ENCODE data around the gene TSPAN19.
"Not testable (repeated sequence)": the region's sequence is repeated elsewhere in the genome, so short reads cannot be mapped to it uniquely, and the experiment has no call there.

The TSPAN19 gene

GRCh38 chr12:85036234-85036707 lies at the start of gene TSPAN19, which contains the start of gene LRRIQ1:
Gene TSPAN19 (minus strand): TSS chr12:85036277. CDS start chr12:85029946, 6,331 bp downstream.
Gene LRRIQ1 (plus strand): TSS chr12:85036351. CDS start chr12:85038177, 1,826 bp downstream.
- no peak for DNase-seq

GRCh38 chr12:85085066-85085465 lies 49.0 kb upstream of the TSPAN19 start:
- DNase-seq = no peak

- DNase-seq = no peak
Measured at GRCh38 chr12:85076688-85077430, 40.8 kb upstream of the TSPAN19 start.

- no peak for DNase-seq
Measured at GRCh38 chr12:85072826-85073225, 36.7 kb upstream of the TSPAN19 start.

GRCh38 chr12:85065837-85066482 lies 29.9 kb upstream of the TSPAN19 start:
- no peak for DNase-seq

- DNase-seq = no peak
Measured at GRCh38 chr12:85060916-85061315, 24.8 kb upstream of the TSPAN19 start.

- DNase-seq = no peak
Measured at GRCh38 chr12:85059594-85059993, 23.5 kb upstream of the TSPAN19 start.

GRCh38 chr12:85058339-85058738 lies 22.3 kb upstream of the TSPAN19 start:
- no peak for DNase-seq

GRCh38 chr12:85057370-85057963 lies 21.4 kb upstream of the TSPAN19 start:
- no peak for DNase-seq

- DNase-seq = no peak
Measured at GRCh38 chr12:85043829-85044228, 7.8 kb upstream of the TSPAN19 start.

GRCh38 chr12:85041395-85041794 lies 5.3 kb upstream of the TSPAN19 start:
- no peak for DNase-seq

GRCh38 chr12:85036733-85037132 lies 656 bp upstream of the TSPAN19 start:
- DNase-seq = no peak

- DNase-seq = no peak
Measured at GRCh38 chr12:85029456-85029855, 6.6 kb downstream of the TSPAN19 start.

- DNase-seq = no peak
Measured at GRCh38 chr12:85018098-85018497, 18.0 kb downstream of the TSPAN19 start.

- no peak for DNase-seq
Measured at GRCh38 chr12:85017618-85018017, 18.5 kb downstream of the TSPAN19 start.

GRCh38 chr12:85017133-85017532 lies 18.9 kb downstream of the TSPAN19 start:
- no peak for DNase-seq

GRCh38 chr12:85016413-85016812 lies 19.7 kb downstream of the TSPAN19 start:
- DNase-seq = no peak

- DNase-seq = no peak
Measured at GRCh38 chr12:85007836-85008235, 28.2 kb downstream of the TSPAN19 start.

GRCh38 chr12:85006206-85006605 lies 29.9 kb downstream of the TSPAN19 start:
- no peak for DNase-seq

GRCh38 chr12:85005615-85006014 lies 30.5 kb downstream of the TSPAN19 start:
- DNase-seq = no peak

- DNase-seq = not testable (repeated sequence)
Measured at GRCh38 chr12:85005047-85005446, 31.0 kb downstream of the TSPAN19 start.

GRCh38 chr12:85004204-85004603 lies 31.9 kb downstream of the TSPAN19 start:
- DNase-seq = no peak

GRCh38 chr12:85002778-85003296 lies 33.2 kb downstream of the TSPAN19 start:
- no peak for DNase-seq

- DNase-seq = no peak
Measured at GRCh38 chr12:85000729-85001128, 35.3 kb downstream of the TSPAN19 start.
